ENCODE measurements around the gene RHOT2.

DNA sequence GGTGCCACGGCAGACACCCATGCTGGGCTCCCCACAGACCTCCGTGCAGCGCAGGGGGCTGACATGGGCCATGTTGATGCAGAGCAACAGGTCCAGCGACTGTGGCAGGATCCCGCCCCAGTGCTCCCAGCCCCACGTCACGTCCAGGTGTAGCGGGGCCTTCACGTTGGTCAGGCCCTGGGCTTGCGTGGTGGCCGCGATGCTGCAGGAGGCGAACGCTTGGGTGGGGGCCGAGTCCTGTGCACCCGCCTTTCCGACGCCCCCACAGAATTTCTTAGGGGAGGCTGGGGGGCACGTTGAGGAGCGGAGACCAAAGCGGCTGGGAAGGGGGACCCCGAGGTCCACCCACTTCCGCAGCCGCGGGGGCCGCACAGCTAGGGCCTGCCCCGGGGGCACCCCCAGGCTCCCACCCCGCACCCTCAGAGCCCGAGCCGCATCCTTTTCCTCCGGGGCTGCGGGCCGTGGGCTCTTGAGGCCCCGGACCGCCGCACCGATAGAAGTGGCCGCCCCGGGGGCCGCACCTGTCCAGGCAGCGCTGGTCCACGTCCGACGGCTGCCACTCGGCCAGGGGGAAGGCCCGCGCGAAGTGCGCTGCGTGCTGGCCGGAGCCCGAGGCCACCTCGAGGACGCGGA is 32.2 kb upstream of the RHOT2 start:
- TF ChIP-seq, protein P1, sequence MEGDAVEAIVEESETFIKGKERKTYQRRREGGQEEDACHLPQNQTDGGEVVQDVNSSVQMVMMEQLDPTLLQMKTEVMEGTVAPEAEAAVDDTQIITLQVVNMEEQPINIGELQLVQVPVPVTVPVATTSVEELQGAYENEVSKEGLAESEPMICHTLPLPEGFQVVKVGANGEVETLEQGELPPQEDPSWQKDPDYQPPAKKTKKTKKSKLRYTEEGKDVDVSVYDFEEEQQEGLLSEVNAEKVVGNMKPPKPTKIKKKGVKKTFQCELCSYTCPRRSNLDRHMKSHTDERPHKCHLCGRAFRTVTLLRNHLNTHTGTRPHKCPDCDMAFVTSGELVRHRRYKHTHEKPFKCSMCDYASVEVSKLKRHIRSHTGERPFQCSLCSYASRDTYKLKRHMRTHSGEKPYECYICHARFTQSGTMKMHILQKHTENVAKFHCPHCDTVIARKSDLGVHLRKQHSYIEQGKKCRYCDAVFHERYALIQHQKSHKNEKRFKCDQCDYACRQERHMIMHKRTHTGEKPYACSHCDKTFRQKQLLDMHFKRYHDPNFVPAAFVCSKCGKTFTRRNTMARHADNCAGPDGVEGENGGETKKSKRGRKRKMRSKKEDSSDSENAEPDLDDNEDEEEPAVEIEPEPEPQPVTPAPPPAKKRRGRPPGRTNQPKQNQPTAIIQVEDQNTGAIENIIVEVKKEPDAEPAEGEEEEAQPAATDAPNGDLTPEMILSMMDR (conservative IDR thresholded peaks at IDR 0.05; ENCODE audit: low read depth in 2 of 2): no peak
- TF ChIP-seq EZH2phosphoT487 (IDR thresholded peaks at IDR 0.05; ENCODE audit: unreplicated experiment) (no peak), POLR2AphosphoS5 (IDR thresholded peaks at IDR 0.05; ENCODE audit: low read depth) (no peak), EZH2 (IDR thresholded peaks at IDR 0.05; ENCODE audit: low read depth, unreplicated experiment) (no peak)
